IMR-90 (cell line): Measurements from ENCODE around the gene PRKAG2. TPM values are rescaled to one million over a fixed set of nuclear protein-coding genes. Genes with fewer than 3 reads are reported as not detected.

Experiments used
- ATAC-seq: fragments of 200-7000 bp; cut with Tn5 transposase; 2 replicates; pipeline ENCODE4 v1.9.1; 2020; ENCODE audit warnings: low read depth, mild to moderate bottlenecking, moderate library complexity
- BruUV-seq: library from RNA; stranded (reverse); fragments of 400-500 nt; replicated peaks from 2 replicates; lab custom pipeline; 2021; lab: Mats Ljungman, UMichigan
- CTCF ChIA-PET: fragments of 300-600 bp; formaldehyde crosslinking; extraction: SDS; loops from one replicate; lab custom pipeline; 2021; ENCODE audit warnings: antibody characterized with exemption; lab: Yijun Ruan, JAX
- POLR2A ChIA-PET: fragments of 300-600 bp; sonication (Branson Sonifier 250); formaldehyde crosslinking; loops from one replicate; lab custom pipeline; 2022; ENCODE audit warnings: antibody characterized with exemption; ENCODE audit not compliant: unreplicated experiment; lab: Charles Lee
- DNase-seq: peaks from one replicate; pipeline ENCODE4 v3.0.0; 2013
- H2AFZ ChIP-seq: replicated peaks from 2 replicates; pipeline ENCODE3; 2013; ENCODE audit warnings: low read length, mild to moderate bottlenecking; ENCODE audit not compliant: poor library complexity
- H2AK5ac ChIP-seq: 2 replicates; pipeline ENCODE4 v1.6.1; 2013; ENCODE audit warnings: low read depth, low read length, inconsistent platforms
- H2AK9ac ChIP-seq: replicated peaks from 2 replicates; pipeline ENCODE3; 2013; ENCODE audit warnings: mild to moderate bottlenecking, low read depth, low read length, moderate library complexity; ENCODE audit not compliant: poor library complexity
- H2BK120ac ChIP-seq: 2 replicates; pipeline ENCODE4 v1.6.1; 2013; ENCODE audit warnings: low read depth, low read length, inconsistent platforms
- H2BK15ac ChIP-seq: 3 replicates; pipeline ENCODE4 v1.6.1; 2013; ENCODE audit warnings: low read depth, low read length, inconsistent platforms
- H2BK20ac ChIP-seq: 2 replicates; pipeline ENCODE4 v1.6.1; 2013; ENCODE audit warnings: low read depth, mild to moderate bottlenecking, inconsistent platforms, low read length, moderate library complexity
- H2BK5ac ChIP-seq: 2 replicates; pipeline ENCODE4 v1.6.1; 2013; ENCODE audit warnings: mild to moderate bottlenecking, low read depth, low read length, inconsistent platforms; ENCODE audit not compliant: poor library complexity, severe bottlenecking
- H3K14ac ChIP-seq: replicated peaks from 2 replicates; pipeline ENCODE4 v1.6.1; 2013; ENCODE audit warnings: low read depth, low read length, inconsistent platforms
- H3K18ac ChIP-seq: 2 replicates; pipeline ENCODE4 v1.6.1; 2013; ENCODE audit warnings: low read depth, low read length, control low read depth
- H3K23ac ChIP-seq: 2 replicates; pipeline ENCODE4 v1.6.1; 2013; ENCODE audit warnings: low read depth, low read length, inconsistent platforms
- H3K27ac ChIP-seq: 2 replicates; pipeline ENCODE4 v1.5.1; 2013; ENCODE audit warnings: mild to moderate bottlenecking, control low read depth, low read length; ENCODE audit not compliant: insufficient read depth
- H3K27me3 ChIP-seq: 2 replicates; pipeline ENCODE4 v1.6.1; 2013; ENCODE audit warnings: low read length; ENCODE audit not compliant: control insufficient read depth, insufficient read depth
- H3K36me3 ChIP-seq: 2 replicates; pipeline ENCODE4 v1.6.1; 2013; ENCODE audit warnings: low read length, mixed read lengths; ENCODE audit not compliant: control insufficient read depth, insufficient read depth
- H3K4ac ChIP-seq: 2 replicates; pipeline ENCODE4 v1.6.1; 2013; ENCODE audit warnings: low read depth, low read length, inconsistent platforms
- H3K4me1 ChIP-seq: 2 replicates; pipeline ENCODE4 v1.6.1; 2013; ENCODE audit warnings: low read length, mixed read lengths; ENCODE audit not compliant: control insufficient read depth, insufficient read depth
- H3K4me2 ChIP-seq: 2 replicates; pipeline ENCODE4 v1.6.1; 2013; ENCODE audit warnings: low read depth, mild to moderate bottlenecking, control low read depth, low read length, moderate library complexity
- H3K4me3 ChIP-seq: 2 replicates; pipeline ENCODE4 v1.5.1; 2013; ENCODE audit warnings: low read depth, mild to moderate bottlenecking, control low read depth, low read length, moderate library complexity; ENCODE audit not compliant: insufficient read depth
- H3K56ac ChIP-seq: 2 replicates; pipeline ENCODE4 v1.6.1; 2013; ENCODE audit warnings: low read length, inconsistent platforms; ENCODE audit not compliant: insufficient read depth; ENCODE audit errors: extremely low read depth
- H3K79me1 ChIP-seq, 2 experiments: 2 replicates each; pipeline ENCODE4 v1.6.1; 2013; ENCODE audit warnings: low read length in 2 of 2, inconsistent platforms in 1 of 2, low read depth in 1 of 2
- H3K9ac ChIP-seq: 2 replicates; pipeline ENCODE4 v1.6.1; 2013; ENCODE audit warnings: low read depth, low read length, control low read depth
- H3K9me1 ChIP-seq: 2 replicates; pipeline ENCODE4 v1.6.1; 2013; ENCODE audit warnings: low read length, inconsistent platforms; ENCODE audit not compliant: insufficient read depth
- H3K9me3 ChIP-seq: 2 replicates; pipeline ENCODE4 v1.6.1; 2013; ENCODE audit warnings: low read length; ENCODE audit not compliant: control insufficient read depth, insufficient read depth
- H4K20me1 ChIP-seq: 2 replicates; pipeline ENCODE4 v1.6.1; 2013; ENCODE audit warnings: low read length, inconsistent platforms; ENCODE audit not compliant: insufficient read depth
- H4K5ac ChIP-seq: 2 replicates; pipeline ENCODE4 v1.6.1; 2013; ENCODE audit warnings: mild to moderate bottlenecking, low read depth, low read length, control low read depth
- H4K8ac ChIP-seq, 2 experiments: 2 replicates each; pipeline ENCODE4 v1.6.1; 2013; ENCODE audit warnings: low read depth in 2 of 2, low read length in 2 of 2, control low read depth in 1 of 2, inconsistent platforms in 1 of 2
- H4K91ac ChIP-seq: 2 replicates; pipeline ENCODE4 v1.6.1; 2013; ENCODE audit warnings: low read depth, low read length, inconsistent platforms; ENCODE audit not compliant: insufficient read depth
- BHLHE40 ChIP-seq: fragments of 150-350 bp; IDR thresholded peaks from 2 replicates; pipeline ENCODE4 v1.6.1; 2016; ENCODE audit warnings: mild to moderate bottlenecking, low read depth, low read length
- CEBPB ChIP-seq: IDR thresholded peaks from 2 replicates; pipeline ENCODE4 v1.6.1; 2012; ENCODE audit warnings: low read depth, low read length, improper control_type of control experiment
- CHD1 ChIP-seq: IDR thresholded peaks from 2 replicates; pipeline ENCODE4 v1.6.1; 2012; ENCODE audit warnings: low read depth, low read length, improper control_type of control experiment
- FOS ChIP-seq: fragments of 150-350 bp; IDR thresholded peaks from 2 replicates; pipeline ENCODE4 v1.6.1; 2016; ENCODE audit warnings: low read depth, low read length
- MAFK ChIP-seq: IDR thresholded peaks from 2 replicates; pipeline ENCODE4 v1.6.1; 2012; ENCODE audit warnings: low read depth, low read length, improper control_type of control experiment
- MAZ ChIP-seq: IDR thresholded peaks from 2 replicates; pipeline ENCODE4 v1.6.1; 2012; ENCODE audit warnings: low read depth, mild to moderate bottlenecking, low read length, improper control_type of control experiment, moderate library complexity, borderline replicate concordance
- MXI1 ChIP-seq: IDR thresholded peaks from 2 replicates; pipeline ENCODE4 v1.6.1; 2012; ENCODE audit warnings: low read depth, mild to moderate bottlenecking, low read length, moderate library complexity, borderline replicate concordance
- RAD21 ChIP-seq: IDR thresholded peaks from 2 replicates; pipeline ENCODE4 v1.6.1; 2012; ENCODE audit warnings: low read length, improper control_type of control experiment
- RFX5 ChIP-seq: IDR thresholded peaks from 2 replicates; pipeline ENCODE4 v1.8.0; 2012; ENCODE audit warnings: low read depth, mild to moderate bottlenecking, low read length, moderate library complexity
- SMC3 ChIP-seq: fragments of 150-350 bp; IDR thresholded peaks from 2 replicates; pipeline ENCODE4 v1.6.1; 2016; ENCODE audit warnings: low read depth, mild to moderate bottlenecking, antibody characterized with exemption, low read length, moderate library complexity
- WGBS, 2 experiments: methylation state at CpG; one replicate each; pipeline versions ENCODE4 v1.1.5 to v1.1.7; 2013; ENCODE audit warnings: missing lambda C conversion rate in 2 of 2; ENCODE audit not compliant: insufficient read length in 1 of 2; ENCODE audit errors: extremely low coverage in 2 of 2; 5-methylcytosine and 5-hydroxymethylcytosine counted together
- dilution Hi-C: fragments of 300-500 bp; cut with HindIII; formaldehyde crosslinking; loops from one replicate; pipeline ENCODE4 v1.14.3; 2018; ENCODE audit warnings: low sequenced_read_pairs; ENCODE audit not compliant: unreplicated experiment
- in situ Hi-C: fragments of 300-500 bp; cut with MboI; formaldehyde crosslinking; loops from 3 replicates; pipeline ENCODE4 v1.14.3; 2019; ENCODE audit warnings: low sequenced_read_pairs, inconsistent platforms, mixed read lengths
- intact Hi-C: fragments of 100-400 bp; cut with micrococcal nuclease; formaldehyde crosslinking; loops from 2 replicates; pipeline ENCODE4 v1.10.0; 2022
- polyA plus RNA-seq, 3 experiments: library from polyadenylated mRNA; depleted of rRNA; stranded (reverse); fragments of >200 nt; gene quantifications; 2 replicates each; pipeline ENCODE4 v1.2.3, GENCODE V29; 2012; ENCODE audit warnings: low replicate concordance in 1 of 3
- total RNA-seq: library from RNA; depleted of rRNA; stranded (reverse); fragments of >200 nt; gene quantifications from 2 replicates; pipeline ENCODE4 v1.2.3, GENCODE V29; 2012
- TF ChIP-seq, protein P1 (sequence below): fragments of 150-350 bp; IDR thresholded peaks from 2 replicates; pipeline ENCODE4 v1.6.1; 2016; ENCODE audit warnings: low read depth, mild to moderate bottlenecking, low read length, moderate library complexity, borderline replicate concordance
- TF ChIP-seq, protein P2 (sequence below): fragments of 150-350 bp; IDR thresholded peaks from 2 replicates; pipeline ENCODE4 v1.6.1; 2017; ENCODE audit warnings: mild to moderate bottlenecking, antibody characterized with exemption, low read length, low read depth
- TF ChIP-seq, protein P3 (sequence below): conservative IDR thresholded peaks from 2 replicates; pipeline ENCODE4 v1.5.1; 2012; ENCODE audit warnings: mild to moderate bottlenecking, low read depth, low read length, improper control_type of control experiment

PRKAG2 gene
- total and polyA plus RNA-seq, 2 of the 4 experiments (the other 2 are of a cell fraction), result 15.4 to 21.6 TPM

DNA sequence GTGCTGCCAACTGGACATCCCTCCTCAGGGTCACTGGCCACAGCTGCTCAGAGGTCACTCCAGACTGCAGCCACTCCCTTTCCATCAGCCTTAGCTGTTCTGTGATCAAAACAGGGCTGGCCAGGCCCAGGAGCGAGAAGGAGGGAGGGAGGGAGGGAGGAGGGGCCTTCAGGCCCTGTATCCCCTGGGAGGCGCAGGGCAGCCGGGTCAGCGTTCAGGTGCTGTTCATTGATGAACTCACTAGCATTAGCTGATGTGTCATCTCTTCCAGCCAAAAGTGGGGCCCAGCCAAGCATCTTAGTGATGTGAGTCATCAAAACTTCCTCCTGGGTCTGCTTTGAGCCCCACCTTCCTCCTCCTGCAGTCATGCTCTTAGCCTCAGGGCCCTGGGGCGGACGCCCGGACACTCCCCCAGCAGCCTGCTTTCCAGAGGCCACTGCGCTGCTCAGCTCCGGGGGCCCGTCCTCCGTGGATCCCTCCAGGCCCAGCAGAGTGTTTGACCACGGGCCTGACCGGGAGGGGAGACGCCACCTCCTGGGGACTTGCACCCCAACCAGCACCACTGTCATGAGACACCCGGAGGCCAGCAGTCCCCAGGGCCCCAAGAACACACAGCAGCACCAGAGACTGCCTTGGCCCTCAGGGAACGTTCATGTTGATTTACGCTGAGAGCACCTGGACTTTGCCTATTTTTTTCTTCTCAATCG lies 149.2 kb downstream of the PRKAG2 start:
- 0 out of 2 replicates have a peak overlapping the region, but pooled peaks have one; percentile 13 for H3K4me2 ChIP-seq
- H2BK120ac ChIP-seq, result peak overlapping the region; percentile 97
- H4K8ac ChIP-seq, result peak overlapping the region; percentile 62 to 82
- H3K56ac ChIP-seq, result peak overlapping the region; percentile 52; the same call in 1 of the 2 replicates
- H3K9me3 ChIP-seq, result no peaks in the 10 kb centered on the region
- H3K27ac ChIP-seq, result peak overlapping the region; percentile 65
- H3K9ac ChIP-seq, result peak overlapping the region; percentile 9
- peak overlapping the region; percentile 90 for H2AFZ ChIP-seq
- DNase-seq, result peak; percentile 97
- no TSS peak for BruUV-seq
- H2AK5ac ChIP-seq, result peak overlapping the region; percentile 95
- H4K5ac ChIP-seq, result peak overlapping the region; percentile 51
- H3K36me3 ChIP-seq, result no peaks in the 10 kb centered on the region
- 41% methylated on average over 7 of the region's 18 CpGs; no CpG with 5 or more reads in 1 of the 2 experiments for WGBS, 2 experiments
- no peaks in the 10 kb centered on the region for H4K20me1 ChIP-seq
- H2BK20ac ChIP-seq, result peak overlapping the region; percentile 88
- H3K4ac ChIP-seq, result peak overlapping the region; percentile 89
- POLR2A ChIA-PET, result interaction anchor here (1.0 kb wide), 1 partner anchor 9 kb away, joined by 3 read pairs; no protein-coding TSS in a partner anchor
- H2BK15ac ChIP-seq, result peak overlapping the region; percentile 86; the same call in 2 of the 3 replicates
- peak overlapping the region; percentile 75 for H3K23ac ChIP-seq
- peak overlapping the region; percentile 69 for H2BK5ac ChIP-seq
- dilution Hi-C loops, result no loop called here
- H3K4me1 ChIP-seq, result peaks cover 15% of the 10 kb centered on the region
- peaks cover 0 to 17% of the 10 kb centered on the region in 2 experiments; a peak in 1 of 4 replicates for H3K79me1 ChIP-seq
- in situ Hi-C loops, result no loop called here
- H3K27me3 ChIP-seq, result no peaks in the 10 kb centered on the region
- peak overlapping the region; percentile 89 for H2AK9ac ChIP-seq
- ATAC-seq, result peak; percentile 98
- H3K9me1 ChIP-seq, result peaks cover 14% of the 10 kb centered on the region
- H4K91ac ChIP-seq, result peak overlapping the region; percentile 93
- intact Hi-C loops, result no loop called here
- CTCF ChIA-PET, result interaction anchor here (0.6 to 0.8 kb wide), 2 partner anchors 158 to 164 kb away, joined by 3 read pairs; no protein-coding TSS in a partner anchor
- H3K14ac ChIP-seq, result peak overlapping the region; percentile 90
- H3K18ac ChIP-seq, result peak overlapping the region; percentile 43
- no peak overlapping the region for H3K4me3 ChIP-seq
- TF ChIP-seq FOS (peak; percentile 97), MAFK (peak; percentile 54; the same call in 1 of the 2 replicates), RFX5 (no peak), BHLHE40 (peak; percentile 59; the same call in 1 of the 2 replicates), CHD1 (no peak), SMC3 (no peak; the same call in 1 of the 2 replicates), CEBPB (no peak), MAZ (peak; percentile 65; the same call in 1 of the 2 replicates), MXI1 (peak; percentile 85), RAD21 (peak; percentile 9; the same call in 1 of the 2 replicates)
- TF ChIP-seq, protein P1, sequence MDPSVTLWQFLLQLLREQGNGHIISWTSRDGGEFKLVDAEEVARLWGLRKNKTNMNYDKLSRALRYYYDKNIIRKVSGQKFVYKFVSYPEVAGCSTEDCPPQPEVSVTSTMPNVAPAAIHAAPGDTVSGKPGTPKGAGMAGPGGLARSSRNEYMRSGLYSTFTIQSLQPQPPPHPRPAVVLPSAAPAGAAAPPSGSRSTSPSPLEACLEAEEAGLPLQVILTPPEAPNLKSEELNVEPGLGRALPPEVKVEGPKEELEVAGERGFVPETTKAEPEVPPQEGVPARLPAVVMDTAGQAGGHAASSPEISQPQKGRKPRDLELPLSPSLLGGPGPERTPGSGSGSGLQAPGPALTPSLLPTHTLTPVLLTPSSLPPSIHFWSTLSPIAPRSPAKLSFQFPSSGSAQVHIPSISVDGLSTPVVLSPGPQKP, result no peak
- TF ChIP-seq, protein P2, sequence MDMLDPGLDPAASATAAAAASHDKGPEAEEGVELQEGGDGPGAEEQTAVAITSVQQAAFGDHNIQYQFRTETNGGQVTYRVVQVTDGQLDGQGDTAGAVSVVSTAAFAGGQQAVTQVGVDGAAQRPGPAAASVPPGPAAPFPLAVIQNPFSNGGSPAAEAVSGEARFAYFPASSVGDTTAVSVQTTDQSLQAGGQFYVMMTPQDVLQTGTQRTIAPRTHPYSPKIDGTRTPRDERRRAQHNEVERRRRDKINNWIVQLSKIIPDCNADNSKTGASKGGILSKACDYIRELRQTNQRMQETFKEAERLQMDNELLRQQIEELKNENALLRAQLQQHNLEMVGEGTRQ, result no peak
- TF ChIP-seq, protein P3, sequence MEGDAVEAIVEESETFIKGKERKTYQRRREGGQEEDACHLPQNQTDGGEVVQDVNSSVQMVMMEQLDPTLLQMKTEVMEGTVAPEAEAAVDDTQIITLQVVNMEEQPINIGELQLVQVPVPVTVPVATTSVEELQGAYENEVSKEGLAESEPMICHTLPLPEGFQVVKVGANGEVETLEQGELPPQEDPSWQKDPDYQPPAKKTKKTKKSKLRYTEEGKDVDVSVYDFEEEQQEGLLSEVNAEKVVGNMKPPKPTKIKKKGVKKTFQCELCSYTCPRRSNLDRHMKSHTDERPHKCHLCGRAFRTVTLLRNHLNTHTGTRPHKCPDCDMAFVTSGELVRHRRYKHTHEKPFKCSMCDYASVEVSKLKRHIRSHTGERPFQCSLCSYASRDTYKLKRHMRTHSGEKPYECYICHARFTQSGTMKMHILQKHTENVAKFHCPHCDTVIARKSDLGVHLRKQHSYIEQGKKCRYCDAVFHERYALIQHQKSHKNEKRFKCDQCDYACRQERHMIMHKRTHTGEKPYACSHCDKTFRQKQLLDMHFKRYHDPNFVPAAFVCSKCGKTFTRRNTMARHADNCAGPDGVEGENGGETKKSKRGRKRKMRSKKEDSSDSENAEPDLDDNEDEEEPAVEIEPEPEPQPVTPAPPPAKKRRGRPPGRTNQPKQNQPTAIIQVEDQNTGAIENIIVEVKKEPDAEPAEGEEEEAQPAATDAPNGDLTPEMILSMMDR, result 0 out of 2 replicates have a peak, but pooled peaks have one; percentile 11
